Measurements from ENCODE around the gene MINDY4B. TPM values are rescaled to one million over a fixed set of nuclear protein-coding genes. Genes with fewer than 3 reads are reported as not detected.

Gene MINDY4B
- total and polyA plus RNA-seq, 10 of the 15 experiments (the other 5 are each of a cell fraction or from before 2014, with no cell fraction given), result not detected

DNA sequence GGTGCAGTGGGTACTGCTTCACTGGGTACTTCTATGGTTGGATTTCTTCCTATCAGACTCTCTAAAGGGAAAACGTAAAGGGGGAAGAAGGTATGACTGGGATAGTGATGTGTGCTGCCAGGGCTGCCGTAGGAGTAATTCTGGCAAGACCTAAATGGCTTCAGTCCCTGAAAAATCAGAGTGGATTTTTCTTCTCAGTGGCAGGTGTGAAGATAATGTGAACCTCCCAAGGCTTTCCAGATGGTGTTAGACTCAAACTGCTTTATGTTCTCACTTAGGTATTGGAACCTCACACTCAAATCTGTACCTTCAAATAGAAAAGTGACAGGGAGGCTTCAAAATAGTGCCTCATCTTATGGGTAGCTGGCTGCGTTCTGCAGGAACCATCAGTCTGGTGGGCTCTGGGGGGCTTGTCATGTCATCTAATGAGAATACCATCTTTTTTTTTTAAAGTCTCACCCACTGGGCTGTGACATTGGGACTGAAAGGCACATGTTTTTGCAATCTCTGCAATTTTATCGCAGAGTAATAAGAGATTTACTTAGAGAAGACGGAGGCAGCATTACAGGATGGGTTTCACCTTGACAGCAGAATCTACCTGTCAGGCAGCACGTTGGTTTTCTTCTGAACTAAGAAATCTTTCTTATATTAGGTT is 28.5 kb downstream of the MINDY4B start:
- TF ChIP-seq STAT1 (conservative IDR thresholded peaks at IDR 0.05), result no peak
- TF ChIP-seq, protein P1, sequence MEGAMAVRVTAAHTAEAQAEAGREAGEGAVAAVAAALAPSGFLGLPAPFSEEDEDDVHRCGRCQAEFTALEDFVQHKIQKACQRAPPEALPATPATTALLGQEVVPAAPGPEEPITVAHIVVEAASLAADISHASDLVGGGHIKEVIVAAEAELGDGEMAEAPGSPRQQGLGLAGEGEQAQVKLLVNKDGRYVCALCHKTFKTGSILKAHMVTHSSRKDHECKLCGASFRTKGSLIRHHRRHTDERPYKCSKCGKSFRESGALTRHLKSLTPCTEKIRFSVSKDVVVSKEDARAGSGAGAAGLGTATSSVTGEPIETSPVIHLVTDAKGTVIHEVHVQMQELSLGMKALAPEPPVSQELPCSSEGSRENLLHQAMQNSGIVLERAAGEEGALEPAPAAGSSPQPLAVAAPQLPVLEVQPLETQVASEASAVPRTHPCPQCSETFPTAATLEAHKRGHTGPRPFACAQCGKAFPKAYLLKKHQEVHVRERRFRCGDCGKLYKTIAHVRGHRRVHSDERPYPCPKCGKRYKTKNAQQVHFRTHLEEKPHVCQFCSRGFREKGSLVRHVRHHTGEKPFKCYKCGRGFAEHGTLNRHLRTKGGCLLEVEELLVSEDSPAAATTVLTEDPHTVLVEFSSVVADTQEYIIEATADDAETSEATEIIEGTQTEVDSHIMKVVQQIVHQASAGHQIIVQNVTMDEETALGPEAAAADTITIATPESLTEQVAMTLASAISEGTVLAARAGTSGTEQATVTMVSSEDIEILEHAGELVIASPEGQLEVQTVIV (IDR thresholded peaks at IDR 0.05; ENCODE audit: borderline replicate concordance, partially characterized antibody), result no peak
- TF ChIP-seq, protein P2, sequence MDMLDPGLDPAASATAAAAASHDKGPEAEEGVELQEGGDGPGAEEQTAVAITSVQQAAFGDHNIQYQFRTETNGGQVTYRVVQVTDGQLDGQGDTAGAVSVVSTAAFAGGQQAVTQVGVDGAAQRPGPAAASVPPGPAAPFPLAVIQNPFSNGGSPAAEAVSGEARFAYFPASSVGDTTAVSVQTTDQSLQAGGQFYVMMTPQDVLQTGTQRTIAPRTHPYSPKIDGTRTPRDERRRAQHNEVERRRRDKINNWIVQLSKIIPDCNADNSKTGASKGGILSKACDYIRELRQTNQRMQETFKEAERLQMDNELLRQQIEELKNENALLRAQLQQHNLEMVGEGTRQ (IDR thresholded peaks at IDR 0.05; ENCODE audit: borderline replicate concordance, low read depth, low read length), result no peak
- TF ChIP-seq PML (IDR thresholded peaks at IDR 0.05; ENCODE audit: low read length), result no peak
- no peak for TF ChIP-seq RFX5 (IDR thresholded peaks at IDR 0.05; ENCODE audit: low read depth, low read length)
- TF ChIP-seq RELA (IDR thresholded peaks at IDR 0.05; ENCODE audit: borderline replicate concordance, partially characterized antibody), result no peak
- no peak for TF ChIP-seq KDM1A (IDR thresholded peaks at IDR 0.05; ENCODE audit: borderline replicate concordance)
- TF ChIP-seq YBX1 (IDR thresholded peaks at IDR 0.05), result no peak
- no peak for TF ChIP-seq MYB (IDR thresholded peaks at IDR 0.05; ENCODE audit: borderline replicate concordance, low read depth, low read length)
- TF ChIP-seq, protein P3, sequence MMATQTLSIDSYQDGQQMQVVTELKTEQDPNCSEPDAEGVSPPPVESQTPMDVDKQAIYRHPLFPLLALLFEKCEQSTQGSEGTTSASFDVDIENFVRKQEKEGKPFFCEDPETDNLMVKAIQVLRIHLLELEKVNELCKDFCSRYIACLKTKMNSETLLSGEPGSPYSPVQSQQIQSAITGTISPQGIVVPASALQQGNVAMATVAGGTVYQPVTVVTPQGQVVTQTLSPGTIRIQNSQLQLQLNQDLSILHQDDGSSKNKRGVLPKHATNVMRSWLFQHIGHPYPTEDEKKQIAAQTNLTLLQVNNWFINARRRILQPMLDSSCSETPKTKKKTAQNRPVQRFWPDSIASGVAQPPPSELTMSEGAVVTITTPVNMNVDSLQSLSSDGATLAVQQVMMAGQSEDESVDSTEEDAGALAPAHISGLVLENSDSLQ (IDR thresholded peaks at IDR 0.05), result no peak
- TF ChIP-seq HCFC1 (IDR thresholded peaks at IDR 0.05; ENCODE audit: low read length), result no peak
- no peak for TF ChIP-seq IKZF2 (IDR thresholded peaks at IDR 0.05)
- no peak for TF ChIP-seq MEF2A (IDR thresholded peaks at IDR 0.05; ENCODE audit: insufficient read depth, low read depth, low read length)
- Histone ChIP-seq H3K36me3 (ENCODE audit: control insufficient read depth in 2 of 2, insufficient read depth in 2 of 2, low read length in 1 of 2) (no peaks in the 10 kb centered on the region), H3K79me2 (ENCODE audit: control insufficient read depth, insufficient read depth, low read length) (no peaks in the 10 kb centered on the region), H3K27ac (ENCODE audit: control insufficient read depth, insufficient read depth) (no peak overlapping the region), H2AFZ (ENCODE audit: control insufficient read depth, low read depth, low read length) (no peak overlapping the region), H3K4me2 (ENCODE audit: control insufficient read depth, insufficient read depth) (no peak overlapping the region), H4K20me1 (ENCODE audit: control insufficient read depth, insufficient read depth) (no peaks in the 10 kb centered on the region), H3K4me3 (no peak overlapping the region), H3K4me1 (ENCODE audit: control insufficient read depth, insufficient read depth, low read length) (no peaks in the 10 kb centered on the region; the same call in 1 of the 2 replicates), H3K27me3 (replicated peaks in 1 of 2; ENCODE audit: control insufficient read depth in 2 of 2, insufficient read depth in 2 of 2, low read length in 1 of 2) (no peaks in the 10 kb centered on the region; a peak in 1 of 4 replicates), H3K9me3 (replicated peaks; ENCODE audit: control insufficient read depth, insufficient read depth, low read length) (no peaks in the 10 kb centered on the region), H3K9ac (ENCODE audit: control insufficient read depth, insufficient read depth, low read length) (no peak overlapping the region)
- DNase-seq (ENCODE audit: low read depth, low spot score) (no peak), FAIRE-seq (no peak), ATAC-seq (no peak)
- intact Hi-C loops (cut with micrococcal nuclease; ENCODE audit: unreplicated experiment) (no loop called here), in situ Hi-C loops (cut with MboI) (no loop called here)
- ChIA-PET POLR2A (no interaction called here), CTCF (no interaction called here), SMC1A (ENCODE audit: uncharacterized antibody, unreplicated experiment) (interaction anchor here (0.6 kb wide), 1 partner anchor 27 kb away, joined by 3 read pairs; no protein-coding TSS in a partner anchor), RAD21 (ENCODE audit: unreplicated experiment) (no interaction called here)
- BruUV-seq (replicated peaks), result no TSS peak
- WGBS (ENCODE audit: insufficient coverage, insufficient replicate concordance, low lambda C conversion rate, missing lambda C conversion rate), result 37% methylated on average over 6 of the region's 6 CpGs

Measured in GM12878 (cell line).